GM13977 (cell line): ENCODE results near the gene WNK2.

ENCODE experiments used
- DNase-seq: peaks from one replicate; pipeline ENCODE4 v3.0.0; 2012; ENCODE audit warnings: low spot score
- CTCF ChIP-seq: IDR thresholded peaks from 2 replicates; pipeline ENCODE4 v1.5.1; 2012; ENCODE audit warnings: mild to moderate bottlenecking, control low read depth; ENCODE audit not compliant: insufficient read depth; ENCODE audit errors: extremely low read depth, missing control alignments
- in situ Hi-C: fragments of 300-500 bp; cut with MboI; formaldehyde crosslinking; loops from one replicate; pipeline ENCODE4 v1.12.0; 2022; ENCODE audit warnings: low sequenced_read_pairs, low pct_unique_long_range_greater_than_20kb, mixed read lengths, inconsistent platforms; ENCODE audit not compliant: unreplicated experiment

WNK2 gene

DNA sequence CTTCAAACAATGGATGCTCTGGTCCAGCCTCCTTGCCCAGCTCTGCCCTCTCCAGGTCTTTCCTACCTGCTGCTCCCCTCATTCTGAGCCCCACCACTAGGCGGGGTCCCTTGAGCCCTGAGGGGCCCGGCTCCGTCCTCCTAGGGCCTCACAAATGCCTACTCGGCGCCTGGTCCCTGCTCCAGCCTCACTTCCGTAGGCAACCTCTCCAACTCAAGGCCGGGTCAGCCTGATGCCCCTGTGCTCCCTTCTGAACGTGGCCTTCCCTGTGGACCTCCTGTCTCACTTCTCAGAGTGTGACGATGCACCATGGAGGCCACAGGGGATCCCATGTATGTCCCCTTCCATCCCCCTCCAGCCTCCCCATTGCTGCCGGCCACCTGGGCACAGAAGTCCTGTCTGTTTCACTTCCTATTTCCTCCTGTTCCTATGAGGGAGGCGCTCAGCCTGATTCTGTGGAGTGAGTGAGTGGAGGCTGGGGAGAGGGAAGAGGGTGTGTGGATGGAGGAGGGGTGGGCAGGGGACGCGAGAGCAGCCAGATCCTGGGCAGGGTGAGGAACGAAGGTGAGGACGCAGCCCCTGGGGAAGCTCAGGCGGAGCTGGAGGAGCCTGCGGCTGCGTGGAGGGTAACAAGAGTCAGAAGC is 140.4 kb downstream of the WNK2 start:
- no peak for TF ChIP-seq CTCF
- in situ Hi-C loops = loop anchor here (25.0 kb wide), 1 partner anchor 162 kb away; no protein-coding TSS in a partner anchor
- no peak for DNase-seq

DNA sequence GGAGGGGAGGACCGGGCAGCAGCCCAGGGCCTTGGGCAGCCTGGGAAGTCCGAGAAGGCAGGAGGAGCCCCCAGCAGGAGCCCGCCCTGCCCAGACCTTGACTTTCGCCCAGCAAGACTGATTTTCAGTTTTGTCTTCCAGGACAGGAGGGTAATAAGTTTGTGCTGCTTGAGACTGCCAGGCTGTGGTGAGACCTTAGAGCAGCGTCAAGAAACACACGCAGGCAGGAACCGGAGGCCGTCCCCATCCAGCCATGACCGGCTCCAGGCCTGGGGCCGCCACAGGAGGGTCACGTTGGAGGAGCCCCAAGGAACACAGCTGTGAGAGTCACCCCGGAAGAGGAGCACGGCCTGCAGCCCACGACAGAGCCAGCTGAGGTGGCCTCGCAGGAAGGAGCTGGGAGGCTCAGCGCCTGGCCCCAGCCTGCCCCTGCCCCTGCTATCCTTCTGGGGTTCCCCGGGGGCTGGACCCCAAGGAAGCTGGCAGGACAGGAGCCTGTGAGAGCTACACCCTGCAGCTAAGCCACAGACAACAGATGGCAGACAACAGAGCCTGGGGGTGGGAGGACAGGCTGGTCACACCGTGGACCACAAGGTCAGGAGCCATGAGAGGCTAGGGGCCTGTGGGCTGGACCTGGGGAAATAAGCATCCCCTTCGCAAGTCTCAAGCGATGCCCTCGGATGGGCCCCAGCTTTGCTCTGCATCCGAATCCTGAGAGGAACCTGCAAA is 141.5 kb downstream of the WNK2 start:
- no peak for DNase-seq
- in situ Hi-C loops = no loop called here
- TF ChIP-seq CTCF = no peak

GRCh38 chr9:93326056-93326455 is 142.1 kb downstream of the WNK2 start:
- TF ChIP-seq CTCF = no peak
- in situ Hi-C loops = no loop called here
- DNase-seq = no peak

DNA sequence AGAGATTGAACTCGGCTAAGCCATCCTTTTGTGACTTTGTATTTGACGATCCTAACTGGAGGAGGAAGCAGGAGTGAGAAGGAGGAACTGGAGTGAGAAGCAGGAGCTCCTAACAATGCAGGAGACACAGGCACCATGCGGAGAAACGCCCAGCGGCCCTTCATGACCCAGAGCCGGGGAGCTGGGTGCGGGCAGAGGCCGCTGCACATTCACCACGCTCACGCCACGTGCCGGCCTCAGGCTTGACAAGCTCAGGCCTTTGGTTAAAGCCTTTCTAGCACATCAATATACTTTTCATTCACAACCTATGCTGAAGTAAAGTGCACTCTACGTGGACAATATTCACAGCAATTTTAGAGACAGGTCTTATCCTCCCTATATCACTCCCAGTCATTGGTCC is 142.7 kb downstream of the WNK2 start:
- TF ChIP-seq CTCF = no peak
- in situ Hi-C loops = no loop called here
- DNase-seq = no peak

GRCh38 chr9:93329629-93330280 is 145.8 kb downstream of the WNK2 start:
- DNase-seq = no peak
- in situ Hi-C loops = no loop called here
- no peak for TF ChIP-seq CTCF

DNA sequence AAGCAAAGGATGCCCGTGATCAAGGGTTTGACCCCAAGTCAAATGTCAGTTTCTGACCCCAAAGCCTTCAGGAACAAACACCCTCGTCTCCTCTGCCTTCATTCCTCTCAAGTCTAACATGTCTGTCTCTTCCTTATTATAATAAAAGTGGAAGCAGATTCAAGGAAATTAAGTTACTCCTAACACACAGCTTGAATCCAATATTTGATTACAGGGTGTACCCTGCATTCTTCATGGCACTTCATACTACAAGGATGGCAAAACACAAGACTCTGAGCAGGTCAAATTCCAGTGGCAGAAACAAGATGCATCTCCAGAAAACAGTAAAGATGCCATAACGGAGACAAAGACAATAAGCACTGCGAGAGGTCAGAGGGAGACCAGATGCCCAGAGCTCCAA is 148.4 kb downstream of the WNK2 start:
- in situ Hi-C loops = no loop called here
- TF ChIP-seq CTCF = no peak
- DNase-seq = no peak
